HepG2 (cell line): ENCODE data around the gene CES3. TPM values are rescaled to one million over a fixed set of nuclear protein-coding genes. Genes with fewer than 3 reads are reported as not detected.
A peak's percentile ranks its signal among the peaks of the same experiment; 100 is the strongest.

Experiments
- CHD2 ChIP-seq: IDR thresholded peaks from 2 replicates; pipeline ENCODE4 v1.6.1; 2011; ENCODE audit warnings: low read depth, low read length, improper control_type of control experiment
- GATAD2A ChIP-seq: IDR thresholded peaks from 2 replicates; pipeline ENCODE4 v1.6.1; 2016
- HOXD1 ChIP-seq: sonication (generic); formaldehyde crosslinking; IDR thresholded peaks from 2 replicates; pipeline ENCODE4 v1.5.0; 2020; ENCODE audit warnings: missing genetic modification reagents
- LCORL ChIP-seq, 2 experiments: fragments of 450-650 bp in 1 of 2; sonication (generic) in 1 of 2; formaldehyde crosslinking in 1 of 2; IDR thresholded peaks; 2 replicates each; pipeline versions ENCODE4 v1.5.0 to v1.6.1; 2017 to 2020; ENCODE audit warnings: antibody characterized with exemption in 1 of 2, missing genetic modification reagents in 1 of 2
- MEIS1 ChIP-seq: sonication (generic); formaldehyde crosslinking; IDR thresholded peaks from 2 replicates; pipeline ENCODE4 v1.9.0; 2021; ENCODE audit warnings: mild to moderate bottlenecking, missing genetic modification reagents, moderate library complexity, borderline replicate concordance
- NFYB ChIP-seq: sonication (generic); formaldehyde crosslinking; IDR thresholded peaks from 2 replicates; pipeline ENCODE4 v1.4.0; 2020; ENCODE audit warnings: missing genetic modification reagents
- POLR2A ChIP-seq, 2 experiments: IDR thresholded peaks; 2 replicates each; pipeline ENCODE4 v1.6.1; 2011; ENCODE audit warnings: low read depth in 2 of 2, low read length in 2 of 2, mild to moderate bottlenecking in 1 of 2, moderate library complexity in 1 of 2; ENCODE audit not compliant: insufficient read depth in 1 of 2
- RERE ChIP-seq: IDR thresholded peaks from 2 replicates; pipeline ENCODE4 v1.6.1; 2016; ENCODE audit warnings: low read depth, missing genetic modification reagents, missing compliant biosample characterization
- SATB2 ChIP-seq: sonication (generic); formaldehyde crosslinking; IDR thresholded peaks from 2 replicates; pipeline ENCODE4 v1.5.0; 2020; ENCODE audit warnings: missing genetic modification reagents
- SIX1 ChIP-seq: sonication (generic); formaldehyde crosslinking; IDR thresholded peaks from 2 replicates; pipeline ENCODE4 v1.4.0; 2020; ENCODE audit warnings: missing genetic modification reagents, borderline replicate concordance
- SOX13 ChIP-seq, 3 experiments: fragments of 450-650 bp in 1 of 3; sonication (generic) in 1 of 3; formaldehyde crosslinking in 1 of 3; IDR thresholded peaks in 2 of 3; conservative IDR thresholded peaks in 1 of 3; 2 replicates each; pipeline versions ENCODE4 v1.5.0 to v1.6.1; 2016 to 2020; ENCODE audit warnings: antibody characterized with exemption in 1 of 3, mild to moderate bottlenecking in 1 of 3, missing compliant biosample characterization in 1 of 3, missing genetic modification reagents in 1 of 3, moderate library complexity in 1 of 3
- SSRP1 ChIP-seq: IDR thresholded peaks from 2 replicates; pipeline ENCODE4 v1.6.1; 2016; ENCODE audit warnings: control low read depth
- STAG1 ChIP-seq: sonication (generic); formaldehyde crosslinking; IDR thresholded peaks from 2 replicates; pipeline ENCODE4 v1.4.0; 2020; ENCODE audit warnings: missing genetic modification reagents
- XBP1 ChIP-seq: sonication (generic); formaldehyde crosslinking; IDR thresholded peaks from 2 replicates; pipeline ENCODE4 v1.5.0; 2020; ENCODE audit warnings: missing genetic modification reagents
- YEATS2 ChIP-seq: sonication (generic); formaldehyde crosslinking; IDR thresholded peaks from 2 replicates; pipeline ENCODE4 v1.4.0; 2020; ENCODE audit warnings: missing genetic modification reagents, borderline replicate concordance
- ZBTB38 ChIP-seq: sonication (generic); formaldehyde crosslinking; IDR thresholded peaks from 2 replicates; pipeline ENCODE4 v1.5.1; 2020; ENCODE audit warnings: mild to moderate bottlenecking, missing genetic modification reagents
- ZFY ChIP-seq: sonication (generic); formaldehyde crosslinking; IDR thresholded peaks from 2 replicates; pipeline ENCODE4 v1.4.0; 2020; ENCODE audit warnings: missing genetic modification reagents
- ZNF337 ChIP-seq: sonication (generic); formaldehyde crosslinking; IDR thresholded peaks from 2 replicates; pipeline ENCODE4 v1.5.1; 2020; ENCODE audit warnings: missing genetic modification reagents, low read depth, mild to moderate bottlenecking, borderline replicate concordance
- ZNF468 ChIP-seq: sonication (generic); formaldehyde crosslinking; IDR thresholded peaks from 2 replicates; pipeline ENCODE4 v1.8.0; 2022; ENCODE audit warnings: mild to moderate bottlenecking, moderate library complexity, missing genetic modification reagents
- ZNF574 ChIP-seq: sonication (generic); formaldehyde crosslinking; IDR thresholded peaks from 2 replicates; pipeline ENCODE4 v1.4.0; 2020; ENCODE audit warnings: missing genetic modification reagents
- ZNF713 ChIP-seq: sonication (generic); formaldehyde crosslinking; IDR thresholded peaks from 2 replicates; pipeline ENCODE4 v1.4.0; 2020; ENCODE audit warnings: mild to moderate bottlenecking, missing genetic modification reagents
- ZNF839 ChIP-seq: sonication (generic); formaldehyde crosslinking; IDR thresholded peaks from 2 replicates; pipeline ENCODE4 v1.4.0; 2020; ENCODE audit warnings: missing genetic modification reagents, mild to moderate bottlenecking, borderline replicate concordance
- polyA plus RNA-seq, 8 experiments: library from polyadenylated mRNA; depleted of rRNA in 3 of 8; stranded (reverse) in 7 of 8; unstranded in 1 of 8; fragments of >200 nt; fragmentation: Illumina TruSeq in 4 of 8; extraction: Trizol in 4 of 8; gene quantifications; 2 replicates each; pipeline versions ENCODE4 v1.2.1 to v1.2.3, GENCODE V29; 2011 to 2016; ENCODE audit warnings: low read depth in 4 of 8, missing spikeins in 1 of 8, mixed read lengths in 1 of 8; ENCODE audit not compliant: insufficient read depth in 1 of 8
- total RNA-seq, 5 experiments: library from RNA; depleted of rRNA; stranded (reverse); fragments of >200 nt; fragmentation: Illumina TruSeq; extraction: Trizol; gene quantifications; 2 replicates each; pipeline ENCODE4 v1.2.3, GENCODE V29; 2016; ENCODE audit warnings: low read depth in 1 of 5

Gene CES3
- total and polyA plus RNA-seq, 2 of the 13 experiments (the other 11 are each of a cell fraction or from before 2014, with no cell fraction given) = 6.6 to 17.4 TPM

GRCh38 chr16:66947302-66948065 lies 13.6 kb upstream of the CES3 start (continued):
- peak; percentile 31; the same call in 1 of the 2 replicates for TF ChIP-seq ZNF574 (CRISPR knock-in tag)
- TF ChIP-seq ZNF839 (CRISPR knock-in tag) = no peak
- TF ChIP-seq ZNF468 = no peak
- no peak for TF ChIP-seq ZNF713 (CRISPR knock-in tag)
- no peak for TF ChIP-seq HOXD1 (CRISPR knock-in tag)
- TF ChIP-seq STAG1 (CRISPR knock-in tag) = peak; percentile 89
- 0 out of 2 replicates have a peak, but pooled peaks have one; percentile 37 for TF ChIP-seq YEATS2 (CRISPR knock-in tag)
- no peak for TF ChIP-seq ZBTB38
- 0 out of 2 replicates have a peak, but pooled peaks have one; percentile 54 for TF ChIP-seq SSRP1 (CRISPR knock-in tag)
- TF ChIP-seq MEIS1 (CRISPR knock-in tag) = no peak
- no peak for TF ChIP-seq SATB2 (CRISPR knock-in tag)
- TF ChIP-seq ZNF337 (CRISPR knock-in tag) = 0 out of 2 replicates have a peak, but pooled peaks have one; percentile 34
- TF ChIP-seq LCORL (IDR thresholded peaks at IDR 0.05) = no peak
- peak; percentile 40; the same call in 1 of the 2 replicates for TF ChIP-seq LCORL (CRISPR knock-in tag; IDR thresholded peaks at IDR 0.05)
- TF ChIP-seq GATAD2A (CRISPR knock-in tag) = peak; percentile 68; the same call in 1 of the 2 replicates
- TF ChIP-seq NFYB = peak; percentile 70
- peak in 1 of 2 experiments; percentile 49; a peak in 1 of 4 replicates for TF ChIP-seq POLR2A (IDR thresholded peaks at IDR 0.05; ENCODE audit: insufficient read depth in 1 of 2, low read depth in 2 of 2, low read length in 2 of 2)
- 0 out of 2 replicates have a peak, but pooled peaks have one; percentile 34 for TF ChIP-seq RERE (CRISPR knock-in tag)
- TF ChIP-seq SIX1 (CRISPR knock-in tag) = peak; percentile 58; the same call in 1 of the 2 replicates
- TF ChIP-seq ZFY (CRISPR knock-in tag) = peak; percentile 31; the same call in 1 of the 2 replicates
- TF ChIP-seq CHD2 = 0 out of 2 replicates have a peak, but pooled peaks have one; percentile 50
- TF ChIP-seq SOX13 (IDR thresholded peaks at IDR 0.05) = no peak
- TF ChIP-seq SOX13 (CRISPR knock-in tag; conservative IDR thresholded peaks at IDR 0.05 in 1 of 2, IDR thresholded peaks at IDR 0.05 in 1 of 2) = peak in 1 of 2 experiments; percentile 28; a peak in 1 of 4 replicates
- TF ChIP-seq XBP1 (CRISPR knock-in tag) = no peak
